AG04449 (cell line): ENCODE results near the gene SEC14L3.

ENCODE experiments used
- CTCF ChIA-PET: fragments of 350-600 bp; formaldehyde crosslinking; extraction: SDS; loops from one replicate; lab custom pipeline; 2021; ENCODE audit warnings: antibody characterized with exemption; lab: Yijun Ruan, JAX
- POLR2A ChIA-PET: fragments of 400-600, 350-600 bp; formaldehyde crosslinking; extraction: SDS; loops from one replicate; lab custom pipeline; 2020; ENCODE audit warnings: antibody characterized with exemption, inconsistent platforms; lab: Yijun Ruan, JAX
- DNase-seq: peaks from one replicate; pipeline ENCODE4 v3.0.0-alpha.2; 2010; ENCODE audit warnings: low read depth, low spot score
- H3K4me3 ChIP-seq: 2 replicates; pipeline ENCODE4 v1.5.1; 2011; ENCODE audit warnings: low read depth, mild to moderate bottlenecking, control low read depth, low read length
- TF ChIP-seq, protein P1 (sequence below): IDR thresholded peaks from one replicate; pipeline ENCODE4 v1.5.1; 2011; ENCODE audit warnings: mild to moderate bottlenecking, moderate library complexity, low read length, control low read depth, inconsistent platforms; ENCODE audit not compliant: insufficient read depth; ENCODE audit errors: missing control alignments

SEC14L3 gene

DNA sequence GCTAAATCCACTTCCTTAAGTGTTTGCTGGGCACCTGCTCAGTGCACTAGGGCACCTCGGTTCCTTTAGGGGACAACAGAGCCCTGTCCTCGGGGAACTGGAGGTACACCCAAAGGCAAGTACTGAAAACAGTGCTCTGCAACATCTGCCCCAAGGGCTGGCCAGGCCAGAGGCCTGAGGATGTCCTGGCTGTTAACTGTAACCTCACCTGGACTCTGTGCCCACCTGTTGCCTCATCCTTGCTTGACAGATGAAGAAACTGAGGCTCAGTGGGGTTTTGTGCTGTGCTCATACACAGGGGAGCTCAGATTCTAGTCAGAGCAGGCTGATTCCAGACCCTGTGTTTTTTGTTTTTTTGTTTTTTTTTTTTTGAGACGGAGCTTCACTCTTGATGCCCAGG, 31.1 kb upstream of the SEC14L3 start:
- ChIA-PET CTCF (interaction anchor here (2.2 kb wide), 1 partner anchor 18 kb away, joined by 12 read pairs; no protein-coding TSS in a partner anchor), POLR2A (no interaction called here)
- no peak for DNase-seq
- TF ChIP-seq, protein P1, sequence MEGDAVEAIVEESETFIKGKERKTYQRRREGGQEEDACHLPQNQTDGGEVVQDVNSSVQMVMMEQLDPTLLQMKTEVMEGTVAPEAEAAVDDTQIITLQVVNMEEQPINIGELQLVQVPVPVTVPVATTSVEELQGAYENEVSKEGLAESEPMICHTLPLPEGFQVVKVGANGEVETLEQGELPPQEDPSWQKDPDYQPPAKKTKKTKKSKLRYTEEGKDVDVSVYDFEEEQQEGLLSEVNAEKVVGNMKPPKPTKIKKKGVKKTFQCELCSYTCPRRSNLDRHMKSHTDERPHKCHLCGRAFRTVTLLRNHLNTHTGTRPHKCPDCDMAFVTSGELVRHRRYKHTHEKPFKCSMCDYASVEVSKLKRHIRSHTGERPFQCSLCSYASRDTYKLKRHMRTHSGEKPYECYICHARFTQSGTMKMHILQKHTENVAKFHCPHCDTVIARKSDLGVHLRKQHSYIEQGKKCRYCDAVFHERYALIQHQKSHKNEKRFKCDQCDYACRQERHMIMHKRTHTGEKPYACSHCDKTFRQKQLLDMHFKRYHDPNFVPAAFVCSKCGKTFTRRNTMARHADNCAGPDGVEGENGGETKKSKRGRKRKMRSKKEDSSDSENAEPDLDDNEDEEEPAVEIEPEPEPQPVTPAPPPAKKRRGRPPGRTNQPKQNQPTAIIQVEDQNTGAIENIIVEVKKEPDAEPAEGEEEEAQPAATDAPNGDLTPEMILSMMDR, result no peak
- H3K4me3 ChIP-seq, result no peak overlapping the region

DNA sequence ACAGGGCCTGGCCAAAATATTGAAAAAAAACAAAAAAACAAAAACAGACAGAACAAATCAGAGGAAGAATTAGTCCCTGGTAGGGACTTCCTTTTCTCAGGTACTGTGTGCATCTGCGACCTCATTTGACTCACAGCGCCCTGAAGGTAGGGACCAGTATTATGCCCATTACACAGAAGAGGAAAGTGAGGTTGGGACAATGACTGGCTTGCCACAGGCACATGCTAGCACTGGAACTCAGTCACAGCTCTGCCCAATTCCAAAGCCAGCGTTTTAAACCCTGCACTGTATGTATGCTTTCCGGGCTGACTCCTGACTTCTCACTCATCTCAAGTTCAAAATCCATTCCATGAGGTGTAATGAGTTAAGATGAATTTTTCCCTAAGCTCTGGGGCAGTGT, 30.3 kb upstream of the SEC14L3 start:
- TF ChIP-seq, protein P1, result no peak
- ChIA-PET CTCF (interaction anchor here (2.2 kb wide), 1 partner anchor 17 kb away, joined by 12 read pairs; no protein-coding TSS in a partner anchor), POLR2A (no interaction called here)
- no peak for DNase-seq
- H3K4me3 ChIP-seq, result no peak overlapping the region

DNA sequence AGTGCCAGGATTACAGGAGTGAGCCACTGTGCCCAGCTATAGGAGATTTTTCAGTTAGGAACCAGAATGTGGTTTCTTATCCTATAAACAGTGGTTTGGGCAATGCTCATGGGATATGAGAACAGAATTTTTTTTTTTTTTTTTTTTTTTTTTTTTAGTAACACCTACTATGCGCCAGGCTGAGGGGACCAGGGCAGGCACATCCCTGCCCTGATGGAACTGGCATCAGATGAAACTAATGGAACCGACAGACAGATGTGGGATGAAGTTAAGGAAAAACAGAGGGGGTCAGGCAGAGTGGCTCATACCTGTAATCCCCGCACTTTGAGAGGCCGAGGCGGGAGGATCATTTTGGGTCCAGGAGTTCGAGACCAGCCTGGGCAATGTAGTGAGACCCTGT, 28.8 kb upstream of the SEC14L3 start:
- H3K4me3 ChIP-seq, result no peak overlapping the region
- TF ChIP-seq, protein P1, result no peak
- ChIA-PET CTCF (interaction anchor here (2.6 kb wide), 1 partner anchor 15 kb away, joined by 17 read pairs; no protein-coding TSS in a partner anchor), POLR2A (no interaction called here)
- no peak for DNase-seq

DNA sequence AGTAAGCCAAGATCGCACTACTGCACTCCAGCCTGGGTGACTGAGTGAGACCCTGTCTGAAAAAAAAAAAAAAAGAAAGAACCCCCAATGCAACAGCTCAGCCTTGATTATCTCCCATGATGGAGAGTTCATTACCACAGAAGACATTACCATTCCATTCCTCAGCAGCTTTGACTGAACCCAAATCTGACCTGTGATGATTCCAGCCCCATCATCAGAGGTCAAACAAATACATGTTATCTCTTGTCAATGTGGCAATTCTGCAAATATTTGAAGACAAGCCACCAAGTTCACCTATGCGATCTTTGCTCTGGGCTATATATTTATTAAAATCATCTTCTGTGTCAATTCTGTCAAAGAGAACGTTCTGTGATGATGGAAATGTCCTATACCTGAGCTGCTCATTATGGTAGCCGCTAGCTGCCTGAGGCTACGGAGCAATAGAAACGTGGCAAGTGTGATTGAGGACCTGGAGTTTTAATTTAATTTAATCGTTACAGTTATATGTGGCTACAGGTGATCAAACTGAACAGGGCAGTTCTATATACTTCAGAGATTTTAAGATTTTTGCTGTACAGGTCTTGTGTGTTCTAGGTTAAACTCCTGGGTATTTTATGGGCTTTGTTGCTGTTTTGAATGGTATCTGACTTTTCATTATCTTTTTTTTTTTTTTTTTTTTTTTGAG, 25.8 kb upstream of the SEC14L3 start:
- ChIA-PET CTCF (interaction anchor here (1.0 to 3.9 kb wide), 3 partner anchors 13 to 107 kb away, joined by 3 to 37 read pairs (median 9); no protein-coding TSS in a partner anchor), POLR2A (no interaction called here)
- no peak for DNase-seq
- H3K4me3 ChIP-seq, result no peak overlapping the region
- TF ChIP-seq, protein P1, result no peak

DNA sequence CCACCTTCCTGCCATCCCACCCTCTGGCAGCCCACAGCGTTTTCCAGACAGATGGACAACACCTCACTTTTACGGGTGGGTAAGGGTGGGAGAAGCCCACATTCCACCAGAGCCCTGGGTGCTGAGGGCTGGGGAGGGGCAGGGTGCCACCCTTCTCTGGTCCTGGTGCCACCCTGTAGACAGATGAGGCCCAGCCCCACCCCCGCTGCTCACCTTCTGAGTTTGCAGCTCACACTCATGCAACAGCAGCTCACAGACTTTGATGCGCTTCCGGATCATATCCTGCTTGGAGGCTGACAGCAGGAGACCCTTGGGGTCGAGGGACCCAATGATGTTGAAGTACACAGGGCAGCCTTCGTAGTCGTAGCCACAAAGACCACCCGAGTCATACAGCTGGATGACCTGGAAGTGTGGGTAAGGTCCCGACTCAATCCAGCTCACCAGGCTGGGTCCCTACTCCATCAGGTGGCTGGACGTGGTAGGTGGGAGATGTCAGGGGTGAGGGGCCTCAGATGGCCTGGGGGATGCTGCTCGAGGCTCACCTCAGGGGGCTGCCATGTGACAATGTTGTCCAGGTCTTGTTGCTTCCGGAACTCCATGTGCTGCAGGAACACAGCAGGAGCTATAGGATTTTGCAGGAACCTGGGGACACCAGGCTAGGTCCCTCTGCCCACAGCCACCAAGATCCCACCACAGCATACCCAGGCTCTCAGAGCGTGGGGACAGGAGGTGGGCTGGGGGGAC, 23.4 kb upstream of the SEC14L3 start:
- ChIA-PET POLR2A (no interaction called here), CTCF (interaction anchor here (3.4 to 3.9 kb wide), 2 partner anchors 10 to 105 kb away, joined by 9 to 37 read pairs; no protein-coding TSS in a partner anchor)
- TF ChIP-seq, protein P1, result no peak
- no peak overlapping the region for H3K4me3 ChIP-seq
- DNase-seq, result no peak

DNA sequence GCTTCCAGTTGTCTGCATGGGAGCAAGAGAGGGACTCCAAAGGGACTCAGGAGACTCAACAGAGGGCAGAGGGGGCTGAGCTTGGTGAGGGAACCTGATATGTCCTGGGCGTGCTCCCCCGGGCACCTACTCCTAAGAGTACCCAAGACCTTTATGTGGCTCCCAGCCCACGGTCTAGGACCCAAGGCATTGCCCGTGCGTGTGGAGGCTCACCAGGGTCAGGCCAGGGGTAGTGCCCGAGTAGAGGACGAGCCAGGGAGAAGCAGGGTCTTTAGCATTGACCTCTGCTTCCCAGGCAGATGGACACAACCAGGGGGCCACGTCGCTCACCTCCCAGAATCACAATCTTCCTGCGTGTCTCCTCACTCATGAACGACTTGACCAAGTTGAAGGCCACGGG, 20.3 kb upstream of the SEC14L3 start:
- H3K4me3 ChIP-seq, result no peak overlapping the region
- CTCF ChIA-PET, result interaction anchor here (2.0 to 11.5 kb wide), 2 partner anchors 7 to 100 kb away, joined by 5 to 192 read pairs; partner anchors contain the start of genes RNF215 and SEC14L2
- TF ChIP-seq, protein P1, result no peak
- POLR2A ChIA-PET, result no interaction called here
- no peak for DNase-seq
